HEK293 (cell line): ENCODE measurements around the gene CDHR4.

Experiments
- BCL11B ChIP-seq: fragments of 450-650 bp; formaldehyde crosslinking; IDR thresholded peaks from 2 replicates; pipeline ENCODE4 v1.5.1; 2016; ENCODE audit warnings: low read depth, missing biosample characterization, missing genetic modification characterization
- ZBTB8A ChIP-seq: fragments of 450-650 bp; formaldehyde crosslinking; IDR thresholded peaks from 2 replicates; pipeline ENCODE4 v1.5.1; 2016; ENCODE audit warnings: missing biosample characterization, missing genetic modification characterization
- ZNF18 ChIP-seq: fragments of 450-650 bp; formaldehyde crosslinking; IDR thresholded peaks from 2 replicates; pipeline ENCODE4 v1.5.1; 2016; ENCODE audit warnings: missing biosample characterization, missing genetic modification characterization

GRCh38 chr3:49794431-49794830 lies 5.2 kb downstream of the CDHR4 start:
- no peak for TF ChIP-seq ZBTB8A (tag by site-specific recombination)
- TF ChIP-seq ZNF18 (tag by site-specific recombination), result no peak
- no peak for TF ChIP-seq BCL11B (tag by site-specific recombination)
